ENCODE results near the gene PSD2. TPM values are rescaled to one million over a fixed set of nuclear protein-coding genes. Genes with fewer than 3 reads are reported as not detected.

The PSD2 gene
- total and polyA plus RNA-seq, 2 of the 13 experiments (the other 11 are each of a cell fraction or from before 2014, with no cell fraction given) = 0.07 TPM; not detected in 1

- no peak for FAIRE-seq
Measured at GRCh38 chr5:139816566-139816965, 21.0 kb downstream of the PSD2 start.

More at GRCh38 chr5:139816566-139816965, 21.0 kb downstream of the PSD2 start:
- Histone ChIP-seq H3K79me2 (ENCODE audit: insufficient read depth, low read length) (no peaks in the 10 kb centered on the region), H2AFZ (ENCODE audit: low read length) (no peak overlapping the region), H3K27me3 (ENCODE audit: control insufficient read depth in 1 of 2, insufficient read depth in 2 of 2, low read length in 2 of 2) (peaks cover 22 to 50% of the 10 kb centered on the region in 2 experiments; a peak in 4 of 5 replicates), H3K4me3 (replicated peaks in 1 of 3; ENCODE audit: insufficient read depth in 1 of 3, low read depth in 2 of 3, low read length in 3 of 3) (no peak overlapping the region), H4K20me1 (ENCODE audit: insufficient read depth, low read length) (no peaks in the 10 kb centered on the region), H3K27ac (ENCODE audit: extremely low read length, insufficient read depth, low read length) (no peak overlapping the region), H3K4me1 (ENCODE audit: insufficient read depth, low read length) (peaks cover 9% of the 10 kb centered on the region; the same call in 1 of the 2 replicates), H3K4me2 (ENCODE audit: low read depth, low read length) (no peak overlapping the region), H3K9me3 (ENCODE audit: low read length) (no peaks in the 10 kb centered on the region), H3K36me3 (replicated peaks in 1 of 2; ENCODE audit: control insufficient read depth in 1 of 2, insufficient read depth in 2 of 2, low read length in 2 of 2) (no peaks in the 10 kb centered on the region), H3K9ac (ENCODE audit: insufficient read depth, low read depth, low read length) (no peak overlapping the region)
- intact Hi-C loops (cut with micrococcal nuclease; ENCODE audit: unreplicated experiment) = no loop called here
- TF ChIP-seq ZNF547 (CRISPR knock-in tag; IDR thresholded peaks at IDR 0.05) (no peak), ZNF510 (CRISPR knock-in tag; IDR thresholded peaks at IDR 0.05; ENCODE audit: low read depth) (no peak), DDIT3 (CRISPR knock-in tag; IDR thresholded peaks at IDR 0.05) (no peak), EP300 (IDR thresholded peaks at IDR 0.05; ENCODE audit: low read depth in 2 of 2, low read length in 2 of 2) (no peak), EP300 (CRISPR knock-in tag; IDR thresholded peaks at IDR 0.05; ENCODE audit: borderline replicate concordance) (no peak), ETV6 (CRISPR knock-in tag; conservative IDR thresholded peaks at IDR 0.05) (no peak), ZNF552 (CRISPR knock-in tag; IDR thresholded peaks at IDR 0.05; ENCODE audit: borderline replicate concordance) (no peak), ZSCAN29 (CRISPR knock-in tag; conservative IDR thresholded peaks at IDR 0.05) (no peak), ZNF713 (CRISPR knock-in tag; IDR thresholded peaks at IDR 0.05) (no peak), ZBTB14 (CRISPR knock-in tag; IDR thresholded peaks at IDR 0.05) (no peak), DNMT1 (CRISPR knock-in tag; IDR thresholded peaks at IDR 0.05) (no peak), U2AF1 (optimal IDR thresholded peaks at IDR 0.05; ENCODE audit: low read depth, low read length) (no peak), KLF13 (CRISPR knock-in tag; IDR thresholded peaks at IDR 0.05) (no peak), ZNF576 (CRISPR knock-in tag; IDR thresholded peaks at IDR 0.05) (no peak), ZNF598 (CRISPR knock-in tag; IDR thresholded peaks at IDR 0.05; ENCODE audit: borderline replicate concordance) (no peak), ZNF652 (CRISPR knock-in tag; IDR thresholded peaks at IDR 0.05; ENCODE audit: borderline replicate concordance, low read depth) (no peak), SIX1 (CRISPR knock-in tag; IDR thresholded peaks at IDR 0.05; ENCODE audit: borderline replicate concordance) (no peak)
- in situ Hi-C loops (cut with HindIII; ENCODE audit: extremely low pct_ligation_motif_present, low pct_unique_long_range_greater_than_20kb) = no loop called here
- POLR2A ChIA-PET = no interaction called here
- no peak for ATAC-seq
- WGBS (ENCODE audit: low lambda C conversion rate) = 42% methylated on average over 12 of the region's 12 CpGs
- CTCF ChIA-PET (ENCODE audit: low intra/inter-chr PET ratio, low total read pairs) = no interaction called here
- BruUV-seq (replicated peaks) = no TSS peak
- DNase-seq (ENCODE audit: low spot score) = no peak

Data from HepG2 (cell line).